Caco-2 (cell line): ENCODE measurements around the gene FHIT. TPM values are rescaled to one million over a fixed set of nuclear protein-coding genes. Genes with fewer than 3 reads are reported as not detected.

Experiments
- BruUV-seq: library from RNA; stranded (reverse); fragments of 400-500 nt; replicated peaks from 2 replicates; lab custom pipeline; 2021; lab: Mats Ljungman, UMichigan
- CTCF ChIA-PET: fragments of 300-600 bp; sonication (Branson Sonifier 250); formaldehyde crosslinking; loops from one replicate; lab custom pipeline; 2022; ENCODE audit warnings: antibody characterized with exemption; lab: Charles Lee
- POLR2A ChIA-PET: fragments of 300-600 bp; sonication (Branson Sonifier 250); formaldehyde crosslinking; loops from one replicate; lab custom pipeline; 2022; ENCODE audit warnings: antibody characterized with exemption; lab: Charles Lee
- DNase-seq, 2 experiments: peaks; one replicate each; pipeline versions ENCODE4 v3.0.0 to v3.0.0-alpha.2; 2020 to 2022
- H3K27me3 ChIP-seq: replicated peaks from 2 replicates; pipeline ENCODE4 v1.6.0; 2011; ENCODE audit warnings: low read length; ENCODE audit not compliant: control insufficient read depth, insufficient read depth
- H3K36me3 ChIP-seq: 2 replicates; pipeline ENCODE4 v1.5.1; 2011; ENCODE audit warnings: low read length; ENCODE audit not compliant: control insufficient read depth, insufficient read depth
- H3K4me1 ChIP-seq: fragments of 250-450 bp; sonication (Bioruptor Pico); 2 replicates; pipeline ENCODE4 v1.5.1; 2020; ENCODE audit warnings: mild to moderate bottlenecking
- H3K4me3 ChIP-seq: 2 replicates; pipeline ENCODE4 v1.5.1; 2011; ENCODE audit warnings: low read depth, mild to moderate bottlenecking, control low read depth, low read length
- H3K9me3 ChIP-seq: fragments of 250-450 bp; sonication (Bioruptor Pico); 2 replicates; pipeline ENCODE4 v1.5.1; 2020; ENCODE audit warnings: mild to moderate bottlenecking, moderate library complexity
- H3K27ac Mint-ChIP-seq: one replicate; pipeline ENCODE4 v1.8.0; 2022; ENCODE audit warnings: mixed read lengths; ENCODE audit not compliant: unreplicated experiment
- H3K27me3 Mint-ChIP-seq: one replicate; pipeline ENCODE4 v1.8.0; 2022; ENCODE audit warnings: mixed read lengths; ENCODE audit not compliant: insufficient read depth, unreplicated experiment
- H3K36me3 Mint-ChIP-seq: one replicate; pipeline ENCODE4 v1.8.0; 2022; ENCODE audit warnings: mild to moderate bottlenecking, mixed read lengths; ENCODE audit not compliant: insufficient read depth, unreplicated experiment
- H3K4me1 Mint-ChIP-seq: one replicate; pipeline ENCODE4 v1.8.0; 2022; ENCODE audit warnings: low read depth, mixed read lengths; ENCODE audit not compliant: unreplicated experiment
- H3K4me3 Mint-ChIP-seq: one replicate; pipeline ENCODE4 v1.8.0; 2022; ENCODE audit warnings: mild to moderate bottlenecking, moderate library complexity, mixed read lengths; ENCODE audit not compliant: unreplicated experiment
- H3K9me3 Mint-ChIP-seq: one replicate; pipeline ENCODE4 v1.8.0; 2022; ENCODE audit warnings: mixed read lengths; ENCODE audit not compliant: unreplicated experiment
- intact Hi-C: fragments of 100-400 bp; cut with micrococcal nuclease; formaldehyde crosslinking; loops from one replicate; pipeline ENCODE4 v1.10.0; 2022; ENCODE audit not compliant: unreplicated experiment
- total RNA-seq: library from RNA; stranded (reverse); gene quantifications from 2 replicates; pipeline ENCODE4 v1.2.3, GENCODE V29; 2022
- TF ChIP-seq, protein P1 (sequence below), 2 experiments: fragments of 200-600 bp in 1 of 2; IDR thresholded peaks; 1 replicate in 1 of 2; 2 replicates in 1 of 2; pipeline versions ENCODE4 v1.5.1 to v1.8.0; 2011 to 2022; ENCODE audit warnings: antibody characterized with exemption in 1 of 2, control low read depth in 1 of 2, inconsistent platforms in 1 of 2, low read depth in 1 of 2, low read length in 1 of 2, mild to moderate bottlenecking in 1 of 2, moderate library complexity in 1 of 2; ENCODE audit not compliant: insufficient read depth in 1 of 2, severe bottlenecking in 1 of 2, unreplicated experiment in 1 of 2

The FHIT gene
- total RNA-seq, 1 experiment from 2014 or later, result 8.3 TPM

DNA sequence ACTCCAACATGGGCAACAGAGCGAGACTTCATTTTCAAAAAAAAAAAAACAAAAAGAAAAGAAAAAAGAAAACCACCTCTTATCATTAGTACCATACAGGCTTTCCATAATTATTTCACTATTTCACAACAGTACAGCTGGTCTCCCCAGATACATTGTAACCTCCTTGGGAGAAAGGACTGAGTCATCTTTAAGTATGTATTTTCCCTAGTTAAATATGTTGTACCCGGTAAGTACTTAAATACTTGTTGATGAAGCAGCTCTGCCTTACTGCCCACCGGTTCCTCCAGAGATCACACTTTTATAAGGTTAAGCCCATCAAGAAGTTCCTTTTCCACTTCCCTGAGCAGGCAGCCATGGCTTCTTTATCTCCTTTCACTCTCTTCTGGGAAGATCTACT, 1412.0 kb downstream of the FHIT start:
- H3K4me3 Mint-ChIP-seq, result no peak overlapping the region
- Histone ChIP-seq H3K4me3 (no peak overlapping the region), H3K9me3 (no peaks in the 10 kb centered on the region), H3K27me3 (no peaks in the 10 kb centered on the region), H3K4me1 (no peaks in the 10 kb centered on the region), H3K36me3 (no peaks in the 10 kb centered on the region)
- CTCF ChIA-PET, result no interaction called here
- H3K27ac Mint-ChIP-seq, result no peak overlapping the region
- H3K4me1 Mint-ChIP-seq, result no peaks in the 10 kb centered on the region
- no peaks in the 10 kb centered on the region for H3K9me3 Mint-ChIP-seq
- H3K27me3 Mint-ChIP-seq, result peaks cover 3% of the 10 kb centered on the region
- intact Hi-C loops, result no loop called here
- no peak for DNase-seq
- POLR2A ChIA-PET, result no interaction called here
- no TSS peak for BruUV-seq
- TF ChIP-seq, protein P1, sequence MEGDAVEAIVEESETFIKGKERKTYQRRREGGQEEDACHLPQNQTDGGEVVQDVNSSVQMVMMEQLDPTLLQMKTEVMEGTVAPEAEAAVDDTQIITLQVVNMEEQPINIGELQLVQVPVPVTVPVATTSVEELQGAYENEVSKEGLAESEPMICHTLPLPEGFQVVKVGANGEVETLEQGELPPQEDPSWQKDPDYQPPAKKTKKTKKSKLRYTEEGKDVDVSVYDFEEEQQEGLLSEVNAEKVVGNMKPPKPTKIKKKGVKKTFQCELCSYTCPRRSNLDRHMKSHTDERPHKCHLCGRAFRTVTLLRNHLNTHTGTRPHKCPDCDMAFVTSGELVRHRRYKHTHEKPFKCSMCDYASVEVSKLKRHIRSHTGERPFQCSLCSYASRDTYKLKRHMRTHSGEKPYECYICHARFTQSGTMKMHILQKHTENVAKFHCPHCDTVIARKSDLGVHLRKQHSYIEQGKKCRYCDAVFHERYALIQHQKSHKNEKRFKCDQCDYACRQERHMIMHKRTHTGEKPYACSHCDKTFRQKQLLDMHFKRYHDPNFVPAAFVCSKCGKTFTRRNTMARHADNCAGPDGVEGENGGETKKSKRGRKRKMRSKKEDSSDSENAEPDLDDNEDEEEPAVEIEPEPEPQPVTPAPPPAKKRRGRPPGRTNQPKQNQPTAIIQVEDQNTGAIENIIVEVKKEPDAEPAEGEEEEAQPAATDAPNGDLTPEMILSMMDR (IDR thresholded peaks at IDR 0.05; ENCODE audit: insufficient read depth in 1 of 2, low read depth in 1 of 2, low read length in 1 of 2, severe bottlenecking in 1 of 2, unreplicated experiment in 1 of 2), result no peak
- H3K36me3 Mint-ChIP-seq, result no peaks in the 10 kb centered on the region

DNA sequence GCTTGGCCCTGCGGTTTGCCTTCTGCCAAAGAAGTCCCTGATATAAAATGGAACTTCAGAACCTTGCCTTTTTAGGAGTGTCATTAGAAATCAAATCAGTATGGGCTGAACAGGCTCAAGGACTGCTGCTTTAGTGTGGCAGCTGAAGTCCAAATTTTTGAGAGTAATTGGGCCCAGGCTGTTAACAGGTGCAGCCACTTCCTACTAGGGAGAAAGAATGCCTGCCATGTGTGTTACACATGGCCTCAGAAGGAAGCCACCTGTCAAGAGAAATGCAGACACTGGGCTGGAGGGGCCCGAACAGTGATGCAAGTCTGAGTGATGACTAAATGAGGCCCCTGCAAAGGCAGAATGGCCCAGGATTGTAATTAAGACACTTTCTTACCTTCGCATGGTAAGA, 1414.7 kb downstream of the FHIT start:
- no peak overlapping the region for H3K27ac Mint-ChIP-seq
- CTCF ChIA-PET, result no interaction called here
- Histone ChIP-seq H3K27me3 (no peaks in the 10 kb centered on the region), H3K4me3 (no peak overlapping the region), H3K4me1 (no peaks in the 10 kb centered on the region), H3K9me3 (no peaks in the 10 kb centered on the region), H3K36me3 (no peaks in the 10 kb centered on the region)
- BruUV-seq, result no TSS peak
- POLR2A ChIA-PET, result no interaction called here
- TF ChIP-seq, protein P1 (IDR thresholded peaks at IDR 0.05; ENCODE audit: insufficient read depth in 1 of 2, low read depth in 1 of 2, low read length in 1 of 2, severe bottlenecking in 1 of 2, unreplicated experiment in 1 of 2), result no peak
- no peaks in the 10 kb centered on the region for H3K9me3 Mint-ChIP-seq
- H3K4me1 Mint-ChIP-seq, result no peaks in the 10 kb centered on the region
- H3K27me3 Mint-ChIP-seq, result peaks cover 3% of the 10 kb centered on the region
- no peak overlapping the region for H3K4me3 Mint-ChIP-seq
- no peaks in the 10 kb centered on the region for H3K36me3 Mint-ChIP-seq
- DNase-seq, result no peak
- intact Hi-C loops, result no loop called here

DNA sequence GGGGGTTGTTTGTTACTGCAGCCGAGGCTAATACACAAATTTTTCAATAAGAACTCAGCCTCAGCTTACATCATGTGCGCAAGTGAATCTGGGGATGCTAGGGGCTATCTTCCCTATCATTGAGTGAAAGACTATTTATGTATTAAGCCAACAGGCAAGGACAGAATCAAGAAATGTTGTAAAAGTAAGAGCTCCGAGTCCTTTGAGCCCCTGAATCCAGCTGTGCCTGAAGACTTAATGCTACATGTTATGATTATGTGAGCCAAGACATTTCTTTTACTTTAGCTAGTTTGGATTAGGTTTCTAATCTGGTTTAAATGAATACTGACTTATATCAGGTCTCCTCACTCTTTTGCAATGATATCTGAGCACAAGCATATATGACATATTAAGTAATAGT, 1418.5 kb downstream of the FHIT start:
- TF ChIP-seq, protein P1 (IDR thresholded peaks at IDR 0.05; ENCODE audit: insufficient read depth in 1 of 2, low read depth in 1 of 2, low read length in 1 of 2, severe bottlenecking in 1 of 2, unreplicated experiment in 1 of 2), result no peak
- no peaks in the 10 kb centered on the region for H3K27me3 Mint-ChIP-seq
- no TSS peak for BruUV-seq
- H3K27ac Mint-ChIP-seq, result no peak overlapping the region
- CTCF ChIA-PET, result no interaction called here
- Histone ChIP-seq H3K4me1 (no peaks in the 10 kb centered on the region), H3K36me3 (no peaks in the 10 kb centered on the region), H3K27me3 (no peaks in the 10 kb centered on the region), H3K4me3 (no peak overlapping the region), H3K9me3 (no peaks in the 10 kb centered on the region)
- POLR2A ChIA-PET, result no interaction called here
- H3K9me3 Mint-ChIP-seq, result no peaks in the 10 kb centered on the region
- no peaks in the 10 kb centered on the region for H3K36me3 Mint-ChIP-seq
- intact Hi-C loops, result no loop called here
- no peak for DNase-seq
- H3K4me3 Mint-ChIP-seq, result no peak overlapping the region
- H3K4me1 Mint-ChIP-seq, result no peaks in the 10 kb centered on the region
